B cell (primary cell): ENCODE measurements around the gene TSKS. TPM values are rescaled to one million over a fixed set of nuclear protein-coding genes. Genes with fewer than 3 reads are reported as not detected.
A peak's percentile ranks its signal among the peaks of the same experiment; 100 is the strongest.

ENCODE experiments used
- ATAC-seq: fragments of 200-7000 bp; cut with Tn5 transposase; one replicate; pipeline ENCODE4 v1.10.0; 2021; ENCODE audit warnings: low read depth, mild to moderate bottlenecking, moderate number of reproducible peaks, moderate library complexity
- CTCF ChIA-PET: fragments of 350-600 bp; sonication (Branson Sonifier 250); formaldehyde crosslinking; loops from one replicate; lab custom pipeline; 2021; ENCODE audit warnings: antibody characterized with exemption, inconsistent platforms; lab: Charles Lee
- POLR2A ChIA-PET: fragments of 350-600 bp; sonication (Branson Sonifier 250); formaldehyde crosslinking; loops from one replicate; lab custom pipeline; 2021; ENCODE audit warnings: antibody characterized with exemption; lab: Charles Lee
- DNase-seq: peaks from one replicate; pipeline ENCODE4 v3.0.0; 2013
- H2AFZ ChIP-seq: 2 replicates; pipeline ENCODE4 v1.6.1; 2012; ENCODE audit warnings: mild to moderate bottlenecking, low read depth, low read length; ENCODE audit not compliant: insufficient read depth, poor library complexity, severe bottlenecking
- H3K27ac ChIP-seq, 2 donors: 1 replicate in 1 of 2; 2 replicates in 1 of 2; pipeline ENCODE4 v1.5.1; 2012 to 2013; ENCODE audit warnings: low read length in 2 of 2, mild to moderate bottlenecking in 2 of 2, moderate library complexity in 1 of 2
- H3K27me3 ChIP-seq, 4 experiments: fragments of 200-600 bp in 1 of 4; sonication (generic) in 1 of 4; replicated peaks in 1 of 4; 1 replicate in 2 of 4; 2 replicates in 2 of 4; pipeline versions ENCODE4 v1.6.1 to v1.7.0; 2013 to 2016; ENCODE audit warnings: low read length in 3 of 4, mild to moderate bottlenecking in 2 of 4, mixed read lengths in 1 of 4, moderate library complexity in 1 of 4; ENCODE audit not compliant: insufficient read depth in 4 of 4, control insufficient read depth in 3 of 4; ENCODE audit errors: control extremely low read depth in 1 of 4
- H3K36me3 ChIP-seq, 2 experiments: replicated peaks in 1 of 2; 1 replicate in 1 of 2; 2 replicates in 1 of 2; pipeline versions ENCODE4 v1.6.1 to v1.7.1; 2013; ENCODE audit warnings: low read length in 1 of 2; ENCODE audit not compliant: insufficient read depth in 2 of 2, control insufficient read depth in 1 of 2; ENCODE audit errors: control extremely low read depth in 1 of 2, extremely low read depth in 1 of 2
- H3K4me1 ChIP-seq, 2 donors: fragments of 200-600 bp in 1 of 2; sonication (generic) in 1 of 2; 1 replicate in 1 of 2; 2 replicates in 1 of 2; pipeline versions ENCODE4 v1.5.1 to v1.6.1; 2013 to 2017; ENCODE audit warnings: low read length in 2 of 2; ENCODE audit not compliant: control insufficient read depth in 2 of 2, insufficient read depth in 2 of 2
- H3K4me2 ChIP-seq: replicated peaks from 2 replicates; pipeline ENCODE3; 2012; ENCODE audit warnings: mild to moderate bottlenecking, low read depth, low read length; ENCODE audit not compliant: poor library complexity, severe bottlenecking
- H3K4me3 ChIP-seq, 5 experiments: fragments of 200-600 bp in 1 of 5; sonication (generic) in 1 of 5; 1 replicate in 3 of 5; 2 replicates in 2 of 5; pipeline versions ENCODE4 v1.5.1 to v1.7.0; 2011 to 2016; ENCODE audit warnings: low read length in 4 of 5, mild to moderate bottlenecking in 4 of 5, low read depth in 2 of 5, control low read depth in 1 of 5, moderate library complexity in 1 of 5; ENCODE audit not compliant: insufficient read depth in 1 of 5; ENCODE audit errors: control extremely low read depth in 1 of 5, extremely low read depth in 1 of 5
- H3K79me2 ChIP-seq: fragments of 200-600 bp; sonication (generic); one replicate; pipeline ENCODE4 v1.6.0; 2016; ENCODE audit warnings: low read length; ENCODE audit not compliant: control insufficient read depth, insufficient read depth
- H3K9ac ChIP-seq: fragments of 200-600 bp; sonication (generic); 2 replicates; pipeline ENCODE4 v1.6.1; 2017; ENCODE audit warnings: mild to moderate bottlenecking, low read length, moderate library complexity
- H3K9me3 ChIP-seq, 3 donors: one replicate each; pipeline versions ENCODE4 v1.6.1 to v1.7.1; 2013; ENCODE audit warnings: low read length in 2 of 3; ENCODE audit not compliant: control insufficient read depth in 2 of 3, insufficient read depth in 1 of 3; ENCODE audit errors: control extremely low read depth in 1 of 3
- H4K20me1 ChIP-seq: 2 replicates; pipeline ENCODE4 v1.6.0; 2012; ENCODE audit warnings: mild to moderate bottlenecking, low read length; ENCODE audit not compliant: insufficient read depth, control insufficient read depth, poor library complexity, severe bottlenecking
- H3K27ac Mint-ChIP-seq: one replicate; pipeline ENCODE4 v1.8.0; 2021; ENCODE audit warnings: mixed read lengths
- H3K27me3 Mint-ChIP-seq: one replicate; pipeline ENCODE4 v1.8.0; 2021; ENCODE audit warnings: mixed read lengths
- H3K4me1 Mint-ChIP-seq: one replicate; pipeline ENCODE4 v1.8.0; 2021; ENCODE audit warnings: mixed read lengths
- H3K4me3 Mint-ChIP-seq: one replicate; pipeline ENCODE4 v1.8.0; 2021; ENCODE audit warnings: mixed read lengths
- H3K9me3 Mint-ChIP-seq: one replicate; pipeline ENCODE4 v1.8.0; 2022; ENCODE audit warnings: mixed read lengths; ENCODE audit not compliant: insufficient read depth
- CTCF ChIP-seq: fragments of 200-600 bp; IDR thresholded peaks from one replicate; pipeline ENCODE4 v1.8.0; 2022; ENCODE audit warnings: antibody characterized with exemption, mild to moderate bottlenecking
- EZH2 ChIP-seq: IDR thresholded peaks from 2 replicates; pipeline ENCODE4 v1.6.1; 2012; ENCODE audit warnings: borderline replicate concordance, low read depth, mild to moderate bottlenecking, moderate library complexity, low read length; ENCODE audit not compliant: insufficient read depth, poor library complexity, severe bottlenecking
- WGBS: methylation state at CpG from one replicate; pipeline ENCODE4 v1.1.5; 2013; ENCODE audit warnings: missing lambda C conversion rate; ENCODE audit not compliant: insufficient coverage; 5-methylcytosine and 5-hydroxymethylcytosine counted together
- intact Hi-C: fragments of 100-400 bp; cut with micrococcal nuclease; formaldehyde crosslinking; loops from one replicate; pipeline ENCODE4 v1.10.0; 2022
- polyA plus RNA-seq: library from polyadenylated mRNA; depleted of rRNA; stranded (reverse); fragments of >200 nt; gene quantifications from 2 replicates; pipeline ENCODE4 v1.2.3, GENCODE V29; 2012
- total RNA-seq, 2 donors: library from RNA; stranded (reverse); fragments of 120-200 nt in 1 of 2; gene quantifications; 1 replicate in 1 of 2; 2 replicates in 1 of 2; pipeline versions ENCODE4 v1.2.3 to v1.2.4, GENCODE V29; 2013 to 2022

Gene TSKS
- total and polyA plus RNA-seq, 2 donors (not counting 1 experiment from before 2014, with no cell fraction given), result 0.15 to 0.18 TPM

GRCh38 chr19:49781394-49781793 lies 18.3 kb upstream of the TSKS start:
- 63% methylated on average over 2 of the region's 7 CpGs for WGBS

GRCh38 chr19:49780861-49781260 lies 17.8 kb upstream of the TSKS start:
- H3K4me1 Mint-ChIP-seq, result peaks cover 23% of the 10 kb centered on the region

More at GRCh38 chr19:49781394-49781793, 18.3 kb upstream of the TSKS start:
- Histone ChIP-seq H2AFZ (no peak overlapping the region), H3K36me3 (peaks cover 8 to 31% of the 10 kb centered on the region in 2 experiments), H3K4me2 (no peak overlapping the region), H4K20me1 (peaks cover 6% of the 10 kb centered on the region), H3K27ac (peak overlapping the region in 1 of 2 donors; percentile 34), H3K27me3 (no peaks in the 10 kb centered on the region), H3K4me1 (peaks cover 17 to 25% of the 10 kb centered on the region in 2 donors), H3K9ac (no peak overlapping the region), H3K79me2 (peaks cover 37% of the 10 kb centered on the region), H3K4me3 (no peak overlapping the region), H3K9me3 (no peaks in the 10 kb centered on the region)
- intact Hi-C loops, result no loop called here
- TF ChIP-seq CTCF (no peak), EZH2 (no peak)
- H3K4me1 Mint-ChIP-seq, result peaks cover 23% of the 10 kb centered on the region
- CTCF ChIA-PET, result no interaction called here
- ATAC-seq (no peak), DNase-seq (no peak)
- H3K4me3 Mint-ChIP-seq, result no peak overlapping the region
- POLR2A ChIA-PET, result no interaction called here
- no peaks in the 10 kb centered on the region for H3K27me3 Mint-ChIP-seq
- peak overlapping the region; percentile 85 for H3K27ac Mint-ChIP-seq
- H3K9me3 Mint-ChIP-seq, result no peaks in the 10 kb centered on the region

More at GRCh38 chr19:49780861-49781260, 17.8 kb upstream of the TSKS start:
- intact Hi-C loops, result no loop called here
- peaks cover 17 to 25% of the 10 kb centered on the region in 2 donors for H3K4me1 ChIP-seq
- H4K20me1 ChIP-seq, result peaks cover 12% of the 10 kb centered on the region
- peak overlapping the region; percentile 42 for H3K4me3 Mint-ChIP-seq
- H2AFZ ChIP-seq, result no peak overlapping the region
- peaks cover 43% of the 10 kb centered on the region for H3K79me2 ChIP-seq
- TF ChIP-seq CTCF, result no peak
- TF ChIP-seq EZH2, result no peak
- no peaks in the 10 kb centered on the region for H3K27me3 ChIP-seq
- no peak for ATAC-seq
- ChIA-PET CTCF (no interaction called here), POLR2A (interaction anchor here (1.2 kb wide), 1 partner anchor 103 kb away, joined by 3 read pairs; no protein-coding TSS in a partner anchor)
- WGBS, result 95% methylated on average over 8 of the region's 8 CpGs
- peak overlapping the region; percentile 52 to 64 for H3K27ac ChIP-seq
- no peaks in the 10 kb centered on the region for H3K9me3 ChIP-seq
- H3K4me2 ChIP-seq, result peak overlapping the region; percentile 29
- no peaks in the 10 kb centered on the region for H3K9me3 Mint-ChIP-seq
- H3K27me3 Mint-ChIP-seq, result no peaks in the 10 kb centered on the region
- H3K9ac ChIP-seq, result no peak overlapping the region
- H3K27ac Mint-ChIP-seq, result peak overlapping the region; percentile 85
- peaks cover 7 to 32% of the 10 kb centered on the region in 2 experiments for H3K36me3 ChIP-seq
- DNase-seq, result no peak
- no peak overlapping the region for H3K4me3 ChIP-seq
